NCI-H187 (cell line): ENCODE measurements around the gene NME4.
A peak's percentile ranks its signal among the peaks of the same experiment; 100 is the strongest.
"Not testable (repeated sequence)": the region's sequence is repeated elsewhere in the genome, so short reads cannot be mapped to it uniquely, and the experiment has no call there.

ENCODE experiments used
- DNase-seq, 2 experiments: peaks; one replicate each; lab custom pipeline; 2025; lab: John Stamatoyannopoulos, UW

Gene NME4

GRCh38 chr16:397135-397661 is at the start of gene NME4:
TSS of gene NME4 (plus strand) at chr16:397199. CDS start at chr16:397223, 24 bp downstream.
- DNase-seq: no peak

GRCh38 chr16:347203-347602 is 49.8 kb upstream of the NME4 start:
- DNase-seq: no peak

- not testable (repeated sequence) for DNase-seq
Observed at GRCh38 chr16:348495-348894, 48.5 kb upstream of the NME4 start.

GRCh38 chr16:349211-349610 is 47.8 kb upstream of the NME4 start:
- no peak for DNase-seq

GRCh38 chr16:350203-350602 is 46.8 kb upstream of the NME4 start:
- DNase-seq: no peak

- DNase-seq: no peak
Observed at GRCh38 chr16:351804-352520, 45.0 kb upstream of the NME4 start.

- peak; percentile 100 for DNase-seq
Observed at GRCh38 chr16:352547-353403, 44.2 kb upstream of the NME4 start, which contains the start of gene AXIN1. TSS of gene AXIN1 (minus strand) at chr16:352723. CDS start at chr16:347025, 5,698 bp downstream.

- DNase-seq: no peak
Observed at GRCh38 chr16:353404-354290, 43.4 kb upstream of the NME4 start.

GRCh38 chr16:354291-354881 is 42.6 kb upstream of the NME4 start:
- DNase-seq: no peak

GRCh38 chr16:354971-355461 is 42.0 kb upstream of the NME4 start:
- DNase-seq: no peak

- DNase-seq: no peak
Observed at GRCh38 chr16:356741-357140, 40.3 kb upstream of the NME4 start.

- no peak for DNase-seq
Observed at GRCh38 chr16:359067-359763, 37.8 kb upstream of the NME4 start.

GRCh38 chr16:359871-360697 is 36.9 kb upstream of the NME4 start:
- DNase-seq: no peak

GRCh38 chr16:360698-361336 is 36.2 kb upstream of the NME4 start:
- no peak for DNase-seq

- no peak for DNase-seq
Observed at GRCh38 chr16:361341-361871, 35.6 kb upstream of the NME4 start.

- DNase-seq: peak; percentile 74 to 76
Observed at GRCh38 chr16:361872-362701, 34.9 kb upstream of the NME4 start.

- DNase-seq: not testable (repeated sequence)
Observed at GRCh38 chr16:362702-362999, 34.3 kb upstream of the NME4 start.

GRCh38 chr16:363110-363765 is 33.8 kb upstream of the NME4 start:
- DNase-seq: no peak
